AG09319 (cell line): ENCODE measurements around the gene ZDHHC8.

ENCODE experiments used
- DNase-seq: peaks from one replicate; pipeline ENCODE4 v3.0.0-alpha.2; 2010; ENCODE audit warnings: low read depth; ENCODE audit errors: extremely low read depth
- TF ChIP-seq, protein P1 (sequence below): IDR thresholded peaks from 2 replicates; pipeline ENCODE4 v1.5.1; 2011; ENCODE audit warnings: low read depth, mild to moderate bottlenecking, inconsistent platforms, low read length, moderate library complexity

ZDHHC8 gene

GRCh38 chr22:20135806-20136602 is 4.4 kb downstream of the ZDHHC8 start:
- DNase-seq = no peak
- TF ChIP-seq, protein P1, sequence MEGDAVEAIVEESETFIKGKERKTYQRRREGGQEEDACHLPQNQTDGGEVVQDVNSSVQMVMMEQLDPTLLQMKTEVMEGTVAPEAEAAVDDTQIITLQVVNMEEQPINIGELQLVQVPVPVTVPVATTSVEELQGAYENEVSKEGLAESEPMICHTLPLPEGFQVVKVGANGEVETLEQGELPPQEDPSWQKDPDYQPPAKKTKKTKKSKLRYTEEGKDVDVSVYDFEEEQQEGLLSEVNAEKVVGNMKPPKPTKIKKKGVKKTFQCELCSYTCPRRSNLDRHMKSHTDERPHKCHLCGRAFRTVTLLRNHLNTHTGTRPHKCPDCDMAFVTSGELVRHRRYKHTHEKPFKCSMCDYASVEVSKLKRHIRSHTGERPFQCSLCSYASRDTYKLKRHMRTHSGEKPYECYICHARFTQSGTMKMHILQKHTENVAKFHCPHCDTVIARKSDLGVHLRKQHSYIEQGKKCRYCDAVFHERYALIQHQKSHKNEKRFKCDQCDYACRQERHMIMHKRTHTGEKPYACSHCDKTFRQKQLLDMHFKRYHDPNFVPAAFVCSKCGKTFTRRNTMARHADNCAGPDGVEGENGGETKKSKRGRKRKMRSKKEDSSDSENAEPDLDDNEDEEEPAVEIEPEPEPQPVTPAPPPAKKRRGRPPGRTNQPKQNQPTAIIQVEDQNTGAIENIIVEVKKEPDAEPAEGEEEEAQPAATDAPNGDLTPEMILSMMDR = no peak

GRCh38 chr22:20136603-20136873 is 4.9 kb downstream of the ZDHHC8 start:
- TF ChIP-seq, protein P1 = no peak

DNA sequence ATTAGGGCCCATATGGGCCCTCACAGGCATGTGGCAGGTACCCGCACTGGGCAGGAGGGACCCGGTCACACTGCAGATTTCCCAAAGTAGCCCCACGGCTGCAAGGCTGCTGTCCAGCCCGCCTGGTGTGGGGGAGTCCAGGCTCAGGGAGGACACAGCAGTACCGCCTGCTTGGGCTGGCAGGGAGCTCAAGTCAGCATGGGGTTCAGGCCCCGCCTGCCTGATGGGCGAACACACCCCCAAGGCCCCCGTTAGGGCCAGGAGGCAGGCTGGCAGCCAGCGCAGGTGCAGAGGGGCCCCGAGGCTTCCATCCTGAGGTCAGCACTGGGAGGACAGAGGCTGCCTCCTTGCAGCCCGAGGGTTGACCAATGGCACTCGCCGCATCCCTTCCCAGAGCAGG is 5.5 kb downstream of the ZDHHC8 start:
- no peak for DNase-seq
- TF ChIP-seq, protein P1 = no peak

More at GRCh38 chr22:20136603-20136873, 4.9 kb downstream of the ZDHHC8 start:
- no peak for DNase-seq

- DNase-seq = no peak
- TF ChIP-seq, protein P1 = no peak
These were observed 6.2 kb downstream of the ZDHHC8 start for GRCh38 chr22:20137671-20138416.

DNA sequence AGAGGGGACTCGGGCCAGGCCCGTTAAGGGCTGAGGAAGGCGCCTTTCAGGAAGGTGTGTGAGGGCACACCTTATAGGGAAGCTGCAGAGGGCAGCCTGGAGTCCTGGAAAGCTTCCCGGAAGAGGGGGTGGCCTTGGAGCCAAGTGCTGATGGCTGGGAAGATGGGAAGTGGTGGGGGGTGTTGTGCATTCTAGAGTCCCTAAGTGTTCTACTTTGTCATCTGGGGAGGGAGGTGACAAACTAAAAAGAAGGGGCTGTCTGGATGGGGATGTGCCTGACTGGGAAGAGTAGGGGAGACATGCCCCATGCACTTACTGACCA is 6.8 kb downstream of the ZDHHC8 start:
- no peak for DNase-seq
- TF ChIP-seq, protein P1 = no peak

DNA sequence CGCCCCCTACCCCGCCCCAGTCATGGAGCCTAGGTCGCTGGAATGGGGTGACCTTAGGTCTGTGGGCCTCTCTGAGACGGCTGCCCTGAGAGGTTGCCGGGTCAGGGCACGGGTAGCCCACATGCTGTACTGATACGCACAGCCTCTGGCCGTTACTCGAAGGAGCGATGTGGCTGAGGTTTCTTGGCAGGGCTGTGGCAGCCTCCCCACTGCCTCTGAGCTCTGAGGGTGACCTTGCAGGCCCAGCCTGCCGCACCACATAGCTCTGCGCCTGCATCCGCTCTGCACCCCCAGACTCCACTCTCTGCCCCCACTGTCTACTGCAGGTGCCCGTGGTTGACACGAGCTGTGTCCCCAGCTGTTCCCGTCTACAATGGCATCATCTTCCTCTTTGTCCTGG is 7.3 kb downstream of the ZDHHC8 start:
- DNase-seq = no peak
- TF ChIP-seq, protein P1 = no peak

GRCh38 chr22:20139391-20140106 is 7.9 kb downstream of the ZDHHC8 start:
- TF ChIP-seq, protein P1 = no peak
- no peak for DNase-seq
